K562 treated with DMSO at 1 percent for 4 hours (cell line): ENCODE measurements around the gene TIMD4. TPM values are rescaled to one million over a fixed set of nuclear protein-coding genes. Genes with fewer than 3 reads are reported as not detected.

Experiments
- total RNA-seq: library from RNA; unstranded; fragments of 300-600 nt; gene quantifications from 2 replicates; pipeline ENCODE4 v1.2.3, GENCODE V29; 2022; ENCODE audit not compliant: insufficient read depth

TIMD4 gene
- total RNA-seq = not detected in 2 replicates

DNA sequence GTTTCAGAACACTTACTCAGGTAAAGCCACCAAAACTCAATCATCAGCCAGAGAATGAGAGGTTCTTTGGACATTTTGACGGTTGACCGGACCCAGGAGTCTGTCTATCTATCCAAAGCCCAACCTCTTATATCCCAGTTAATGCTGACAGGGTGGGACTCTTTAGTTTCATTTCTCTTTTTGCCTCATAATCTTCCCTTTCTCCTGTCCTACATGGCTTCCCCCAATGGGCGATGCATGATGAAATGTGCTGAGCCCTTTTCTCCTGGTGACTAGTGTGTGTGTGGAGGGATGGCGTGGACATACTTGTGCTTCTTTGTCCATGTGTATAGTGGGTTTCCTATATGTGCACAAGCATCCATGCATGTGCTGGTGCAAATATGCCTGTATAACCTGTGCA lies at the start of gene TIMD4:
TSS of gene TIMD4 (minus strand) at position 102 of the 400 bp plus-strand sequence. CDS start at position 74, 28 bp downstream.

Other genes starting within 250 kb of the TIMD4 start
- gene PPP1R2B, start 112.9 kb downstream of the TIMD4 start, total RNA-seq = not detected in 2 replicates
- gene HAVCR1, start 95.9 kb upstream of the TIMD4 start, total RNA-seq = not detected in 2 replicates
- not detected in 2 replicates for gene HAVCR2, start 145.8 kb upstream of the TIMD4 start, total RNA-seq
- 1.8 and 2.9 TPM in 2 replicates for gene MED7, start 179.6 kb upstream of the TIMD4 start, total RNA-seq
- gene GARIN3, start 203.0 kb upstream of the TIMD4 start, total RNA-seq = not detected in 2 replicates
- not detected in 2 replicates for gene ITK, start 217.6 kb upstream of the TIMD4 start, total RNA-seq